ENCODE measurements around the gene CYLD.

GRCh38 chr16:50812876-50813466 is 71.1 kb downstream of the CYLD start:
- no peak for TF ChIP-seq EZH2 (IDR thresholded peaks at IDR 0.05; ENCODE audit: borderline replicate concordance, low read length)
- TF ChIP-seq CTCF (IDR thresholded peaks at IDR 0.05; ENCODE audit: low read length) = no peak
